Measurements from ENCODE around the gene FCAMR.

FCAMR gene

GRCh38 chr1:206963740-206964139 is 6.5 kb downstream of the FCAMR start:
- Histone ChIP-seq H3K9me3 (ENCODE audit: control insufficient read depth, low read length) (no peaks in the 10 kb centered on the region), H3K79me2 (no peaks in the 10 kb centered on the region), H3K4me1 (no peaks in the 10 kb centered on the region), H2AFZ (no peak overlapping the region), H3K36me3 (ENCODE audit: control insufficient read depth, insufficient read depth, low read length) (no peaks in the 10 kb centered on the region), H3K27me3 (ENCODE audit: control insufficient read depth, insufficient read depth, low read length) (no peaks in the 10 kb centered on the region), H3K4me2 (ENCODE audit: low read length) (no peak overlapping the region), H3K4me3 (ENCODE audit: low read depth, low read length) (no peak overlapping the region), H3K27ac (no peak overlapping the region), H3K9ac (no peak overlapping the region)
- TF ChIP-seq CTCF (IDR thresholded peaks at IDR 0.05) = no peak

- no peaks in the 10 kb centered on the region for H3K4me1 ChIP-seq
- H3K79me2 ChIP-seq = no peaks in the 10 kb centered on the region
- no peaks in the 10 kb centered on the region for H3K27me3 ChIP-seq (ENCODE audit: control insufficient read depth, insufficient read depth, low read length)
- H3K4me3 ChIP-seq (ENCODE audit: low read depth, low read length) = no peak overlapping the region
- H3K36me3 ChIP-seq (ENCODE audit: control insufficient read depth, insufficient read depth, low read length) = no peaks in the 10 kb centered on the region
- no peak overlapping the region for H3K27ac ChIP-seq
- TF ChIP-seq CTCF (IDR thresholded peaks at IDR 0.05) = no peak
- H2AFZ ChIP-seq = no peak overlapping the region
- no peak overlapping the region for H3K4me2 ChIP-seq (ENCODE audit: low read length)
- no peak overlapping the region for H3K9ac ChIP-seq
- no peaks in the 10 kb centered on the region for H3K9me3 ChIP-seq (ENCODE audit: control insufficient read depth, low read length)
Measured at GRCh38 chr1:206963119-206963712, 7.0 kb downstream of the FCAMR start.

- H3K36me3 ChIP-seq (ENCODE audit: control insufficient read depth, insufficient read depth, low read length) = no peaks in the 10 kb centered on the region
- no peak overlapping the region for H3K4me2 ChIP-seq (ENCODE audit: low read length)
- H3K4me3 ChIP-seq (ENCODE audit: low read depth, low read length) = no peak overlapping the region
- no peaks in the 10 kb centered on the region for H3K9me3 ChIP-seq (ENCODE audit: control insufficient read depth, low read length)
- no peak overlapping the region for H2AFZ ChIP-seq
- no peak overlapping the region for H3K27ac ChIP-seq
- no peak for TF ChIP-seq CTCF (IDR thresholded peaks at IDR 0.05)
- no peaks in the 10 kb centered on the region for H3K79me2 ChIP-seq
- no peaks in the 10 kb centered on the region for H3K4me1 ChIP-seq
- H3K9ac ChIP-seq = no peak overlapping the region
- no peaks in the 10 kb centered on the region for H3K27me3 ChIP-seq (ENCODE audit: control insufficient read depth, insufficient read depth, low read length)
Measured at GRCh38 chr1:206962272-206962671, 8.0 kb downstream of the FCAMR start.

- no peaks in the 10 kb centered on the region for H3K27me3 ChIP-seq (ENCODE audit: control insufficient read depth, insufficient read depth, low read length)
- TF ChIP-seq CTCF (IDR thresholded peaks at IDR 0.05) = no peak
- no peaks in the 10 kb centered on the region for H3K36me3 ChIP-seq (ENCODE audit: control insufficient read depth, insufficient read depth, low read length)
- no peaks in the 10 kb centered on the region for H3K79me2 ChIP-seq
- H3K9me3 ChIP-seq (ENCODE audit: control insufficient read depth, low read length) = no peaks in the 10 kb centered on the region
- H3K4me3 ChIP-seq (ENCODE audit: low read depth, low read length) = no peak overlapping the region
- no peak overlapping the region for H3K4me2 ChIP-seq (ENCODE audit: low read length)
- no peak overlapping the region for H3K27ac ChIP-seq
- no peak overlapping the region for H3K9ac ChIP-seq
- no peak overlapping the region for H2AFZ ChIP-seq
- no peaks in the 10 kb centered on the region for H3K4me1 ChIP-seq
Measured at GRCh38 chr1:206961668-206962067, 8.6 kb downstream of the FCAMR start.

DNA sequence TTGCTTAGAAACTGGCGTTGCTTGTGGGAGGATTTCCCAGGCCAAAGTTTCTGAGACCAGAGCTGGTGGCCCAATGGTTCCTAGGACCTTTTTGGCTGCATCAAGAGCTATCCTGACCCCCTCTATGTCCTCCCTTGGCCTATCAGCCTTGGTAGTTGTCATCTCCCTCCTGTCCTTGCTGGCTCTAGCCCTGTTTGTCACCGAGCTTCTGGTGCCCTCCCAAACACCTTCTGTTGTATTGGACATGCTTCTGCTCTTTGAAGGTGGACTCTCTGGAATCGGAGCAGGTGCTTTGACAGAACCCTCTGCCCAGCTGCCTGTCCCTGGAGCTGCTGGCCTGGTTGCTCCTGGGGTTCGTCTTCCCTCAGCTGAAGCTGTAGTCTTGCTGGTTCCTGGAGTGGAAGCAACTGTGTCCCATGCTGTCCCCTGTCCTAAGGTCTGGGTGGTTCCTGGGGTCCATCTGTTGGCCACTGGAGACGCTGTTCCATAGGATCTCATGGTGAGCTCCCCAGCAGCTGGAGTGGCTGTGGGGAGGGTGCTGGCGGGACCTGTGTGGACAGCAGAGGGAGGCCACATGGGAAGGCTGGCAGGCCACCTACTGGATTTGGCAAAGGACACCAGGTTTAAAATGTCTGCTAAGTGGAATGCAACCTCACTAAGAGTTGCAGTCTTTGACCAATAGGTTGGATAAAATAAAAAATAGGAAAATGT is 9.4 kb downstream of the FCAMR start:
- no peaks in the 10 kb centered on the region for H3K79me2 ChIP-seq
- no peaks in the 10 kb centered on the region for H3K4me1 ChIP-seq
- H3K9ac ChIP-seq = no peak overlapping the region
- no peak overlapping the region for H3K27ac ChIP-seq
- no peak overlapping the region for H2AFZ ChIP-seq
- H3K36me3 ChIP-seq (ENCODE audit: control insufficient read depth, insufficient read depth, low read length) = no peaks in the 10 kb centered on the region
- TF ChIP-seq CTCF (IDR thresholded peaks at IDR 0.05) = no peak
- no peak overlapping the region for H3K4me3 ChIP-seq (ENCODE audit: low read depth, low read length)
- H3K4me2 ChIP-seq (ENCODE audit: low read length) = no peak overlapping the region
- H3K9me3 ChIP-seq (ENCODE audit: control insufficient read depth, low read length) = no peaks in the 10 kb centered on the region
- no peaks in the 10 kb centered on the region for H3K27me3 ChIP-seq (ENCODE audit: control insufficient read depth, insufficient read depth, low read length)
